Coronary artery (tissue), 2 donors: ENCODE measurements around the gene SLC23A3.
A peak's percentile ranks its signal among the peaks of the same experiment; 100 is the strongest.

Experiments
- DNase-seq: peaks from one replicate; pipeline ENCODE4 v3.0.0-alpha.2; 2017; ENCODE audit warnings: low spot score
- H3K27ac ChIP-seq, 2 donors: fragments of 200-600 bp; sonication (generic); one replicate each; pipeline ENCODE4 v1.5.1; 2016 to 2019
- H3K4me3 ChIP-seq: fragments of 200-600 bp; sonication (generic); 2 replicates; pipeline ENCODE4 v1.5.1; 2016; ENCODE audit warnings: mild to moderate bottlenecking, moderate library complexity
- TF ChIP-seq, protein P1 (sequence below): fragments of 200-600 bp; sonication (generic); IDR thresholded peaks from one replicate; pipeline ENCODE4 v1.5.1; 2019; ENCODE audit warnings: antibody characterized with exemption

Gene SLC23A3

DNA sequence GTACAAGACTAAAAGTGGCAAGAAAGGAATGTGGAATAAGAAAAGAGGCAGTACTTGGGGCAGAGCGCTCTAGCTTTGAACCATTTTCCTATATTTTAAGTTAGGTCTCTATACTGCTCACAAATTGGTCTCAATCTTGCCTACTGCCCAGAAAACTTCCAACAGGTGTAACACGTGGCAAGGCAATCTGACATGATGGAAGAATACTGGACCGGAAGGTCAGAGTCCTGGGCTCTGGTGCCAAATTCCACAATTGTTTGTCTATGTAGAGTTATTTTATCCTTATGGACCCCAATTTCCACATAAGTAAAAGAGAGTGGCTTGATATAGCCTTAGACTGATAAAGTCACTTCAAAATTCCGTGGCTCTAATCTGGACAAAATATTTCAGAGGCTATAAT, 38.1 kb downstream of the SLC23A3 start:
- Histone ChIP-seq H3K4me3 (no peak overlapping the region), H3K27ac (no peak overlapping the region)
- no peak for DNase-seq
- TF ChIP-seq, protein P1, sequence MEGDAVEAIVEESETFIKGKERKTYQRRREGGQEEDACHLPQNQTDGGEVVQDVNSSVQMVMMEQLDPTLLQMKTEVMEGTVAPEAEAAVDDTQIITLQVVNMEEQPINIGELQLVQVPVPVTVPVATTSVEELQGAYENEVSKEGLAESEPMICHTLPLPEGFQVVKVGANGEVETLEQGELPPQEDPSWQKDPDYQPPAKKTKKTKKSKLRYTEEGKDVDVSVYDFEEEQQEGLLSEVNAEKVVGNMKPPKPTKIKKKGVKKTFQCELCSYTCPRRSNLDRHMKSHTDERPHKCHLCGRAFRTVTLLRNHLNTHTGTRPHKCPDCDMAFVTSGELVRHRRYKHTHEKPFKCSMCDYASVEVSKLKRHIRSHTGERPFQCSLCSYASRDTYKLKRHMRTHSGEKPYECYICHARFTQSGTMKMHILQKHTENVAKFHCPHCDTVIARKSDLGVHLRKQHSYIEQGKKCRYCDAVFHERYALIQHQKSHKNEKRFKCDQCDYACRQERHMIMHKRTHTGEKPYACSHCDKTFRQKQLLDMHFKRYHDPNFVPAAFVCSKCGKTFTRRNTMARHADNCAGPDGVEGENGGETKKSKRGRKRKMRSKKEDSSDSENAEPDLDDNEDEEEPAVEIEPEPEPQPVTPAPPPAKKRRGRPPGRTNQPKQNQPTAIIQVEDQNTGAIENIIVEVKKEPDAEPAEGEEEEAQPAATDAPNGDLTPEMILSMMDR, result no peak

DNA sequence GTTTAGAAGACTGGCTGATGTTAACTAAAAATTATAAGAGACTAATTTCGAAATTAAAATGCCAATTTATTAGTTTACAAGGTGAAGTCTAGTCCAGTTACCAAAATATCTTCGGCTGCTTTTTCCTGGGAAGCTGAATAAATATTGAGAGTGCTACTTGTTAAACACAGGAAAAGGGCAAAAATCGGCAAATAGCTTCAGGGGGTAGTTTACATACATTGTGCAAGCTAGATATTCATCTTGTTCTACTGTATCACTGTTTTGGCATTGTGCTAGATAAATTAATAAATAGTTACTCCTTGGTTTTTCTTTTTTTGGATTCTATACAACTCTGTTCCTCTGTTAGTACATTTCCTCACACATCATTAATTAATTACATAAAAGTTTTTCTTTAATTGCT, 38.5 kb downstream of the SLC23A3 start:
- TF ChIP-seq, protein P1, result no peak
- H3K4me3 ChIP-seq, result no peak overlapping the region
- DNase-seq, result no peak
- H3K27ac ChIP-seq, result no peak overlapping the region

DNA sequence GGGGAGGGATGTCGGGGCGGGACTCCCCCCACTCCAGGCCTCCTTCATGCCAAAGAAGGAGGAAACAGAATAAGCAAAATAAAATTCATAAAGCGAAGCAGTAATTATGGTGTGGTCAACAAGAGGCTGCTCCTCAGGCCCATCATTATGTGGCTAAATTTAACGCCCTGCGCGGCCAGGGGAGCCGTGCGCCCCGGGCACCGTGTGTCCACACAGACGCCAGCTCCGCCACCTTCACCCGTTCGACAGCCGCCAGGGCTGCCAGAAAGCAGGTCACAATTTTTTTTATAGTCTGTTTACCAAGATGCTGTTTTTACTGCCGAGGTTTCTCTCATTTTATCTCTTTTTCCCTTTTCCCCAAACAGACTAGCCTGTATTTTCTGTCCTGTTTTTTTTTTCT, 40.2 kb downstream of the SLC23A3 start:
- H3K27ac ChIP-seq, result peak overlapping the region in 1 of 2 donors; percentile 63
- TF ChIP-seq, protein P1, result no peak
- DNase-seq, result no peak
- no peak overlapping the region for H3K4me3 ChIP-seq

DNA sequence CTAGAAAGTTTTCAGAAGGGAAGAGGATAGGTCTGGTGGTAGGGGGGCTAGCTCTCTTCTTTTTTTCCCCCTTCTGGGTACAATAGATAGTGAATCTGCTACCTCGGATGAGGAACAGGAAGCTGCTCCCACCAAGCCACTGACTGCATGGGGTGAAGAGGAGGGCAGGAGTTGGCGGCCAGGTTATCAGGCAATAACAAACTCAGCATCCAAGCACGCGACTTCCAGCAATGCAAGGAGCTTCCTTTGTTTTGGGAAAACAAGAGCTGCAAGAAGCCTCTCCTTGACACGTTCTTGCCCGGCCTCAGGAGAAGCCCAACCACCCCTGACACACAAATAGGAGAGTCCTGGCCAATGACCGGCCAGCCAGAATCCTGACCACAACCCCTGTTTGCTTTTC, 41.4 kb downstream of the SLC23A3 start:
- no peak overlapping the region for H3K27ac ChIP-seq
- TF ChIP-seq, protein P1, result no peak

DNA sequence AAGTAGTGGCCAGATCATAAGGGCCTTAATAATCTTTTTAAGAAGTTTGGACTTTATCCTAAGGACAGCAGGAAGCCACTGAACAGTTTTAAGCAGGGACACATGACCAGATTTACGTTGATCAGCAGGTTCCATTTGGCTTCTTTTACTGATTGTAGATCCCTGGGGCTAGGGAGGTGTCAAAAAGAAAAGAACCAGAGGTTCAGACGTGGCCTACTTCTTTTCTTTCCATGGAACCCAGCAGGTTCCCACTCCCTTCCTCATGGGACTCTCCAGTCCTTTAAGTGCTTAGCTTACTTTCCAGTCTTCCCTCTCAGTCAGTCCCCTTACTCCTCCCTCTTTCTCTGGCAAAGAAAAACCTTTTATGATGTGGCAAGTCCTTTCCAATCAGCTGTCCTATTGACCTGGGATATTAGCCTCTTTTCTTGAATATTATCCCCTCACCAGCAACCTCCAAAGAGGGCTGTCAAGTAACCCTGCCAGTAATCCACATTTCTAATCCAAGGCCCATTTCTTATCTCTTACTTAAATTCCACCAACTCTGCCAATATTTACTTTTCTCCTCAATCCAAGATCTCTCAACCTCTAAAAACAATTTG, 42.7 kb downstream of the SLC23A3 start:
- no peak overlapping the region for H3K4me3 ChIP-seq
- peak overlapping the region in 1 of 2 donors; percentile 59 for H3K27ac ChIP-seq
- TF ChIP-seq, protein P1, result no peak
- no peak for DNase-seq

More for the DNA sequence above, 41.4 kb downstream of the SLC23A3 start:
- DNase-seq, result no peak
- H3K4me3 ChIP-seq, result no peak overlapping the region

DNA sequence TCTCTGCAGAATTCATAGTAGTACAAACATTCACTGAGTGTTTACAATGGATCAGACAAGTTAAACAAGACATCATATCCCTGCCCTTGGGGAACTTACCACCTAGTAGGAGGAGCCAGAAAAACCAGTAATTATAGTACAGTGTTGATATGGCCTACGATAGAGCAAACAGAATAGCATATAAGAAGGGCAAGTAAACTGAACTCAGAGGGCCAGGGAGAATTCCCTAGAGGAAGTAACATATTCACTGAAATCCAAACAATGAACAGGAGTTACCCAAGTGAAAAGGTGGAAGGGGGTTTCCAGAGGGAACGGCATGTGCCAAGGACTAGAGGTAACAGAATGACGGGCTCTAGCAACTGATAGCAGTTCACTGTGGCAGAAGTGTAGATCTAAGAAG, 43.3 kb downstream of the SLC23A3 start:
- DNase-seq, result no peak
- H3K4me3 ChIP-seq, result no peak overlapping the region
- TF ChIP-seq, protein P1, result no peak
- peak overlapping the region in 1 of 2 donors; percentile 59 for H3K27ac ChIP-seq

DNA sequence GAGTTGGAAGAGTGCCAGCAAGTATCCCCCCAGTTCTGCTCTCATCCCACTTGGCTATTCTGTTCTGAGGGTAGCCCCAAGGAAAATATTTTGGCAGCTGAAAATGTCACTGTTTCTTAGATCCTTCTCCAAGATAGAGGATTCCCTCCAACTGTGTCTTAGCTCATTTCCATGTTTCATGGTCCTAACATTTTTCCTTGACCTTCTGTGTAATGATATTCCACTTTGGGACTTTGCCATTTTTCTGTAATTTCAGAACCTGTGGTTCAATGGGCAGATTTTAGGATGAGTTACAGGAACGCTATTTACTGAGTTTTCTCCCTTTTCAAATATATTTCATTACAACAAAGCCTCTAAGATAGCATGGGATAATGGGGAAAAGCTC, 44.0 kb downstream of the SLC23A3 start:
- DNase-seq, result no peak
- Histone ChIP-seq H3K27ac (peak overlapping the region in 1 of 2 donors; percentile 50), H3K4me3 (no peak overlapping the region)
- TF ChIP-seq, protein P1, result no peak
